HG03135 (cell line): Measurements from ENCODE around the gene PALD1.

Experiments
- ATAC-seq: cut with Tn5 transposase; IDR thresholded peaks from one replicate; pipeline ENCODE4 v1.9.1; 2021; ENCODE audit warnings: mild to moderate bottlenecking, moderate library complexity; ENCODE audit not compliant: unreplicated experiment

The PALD1 gene

GRCh38 chr10:70478191-70479164, at the start of gene PALD1:
Gene PALD1, plus strand, starts transcription at chr10:70478767. Its CDS starts 47,185 bp downstream, at chr10:70525952.
- ATAC-seq: no peak

GRCh38 chr10:70430493-70431445, 47.8 kb upstream of the PALD1 start:
- ATAC-seq: no peak

- ATAC-seq: no peak
These were observed 46.5 kb upstream of the PALD1 start for GRCh38 chr10:70432101-70432500.

GRCh38 chr10:70432561-70433263, 45.9 kb upstream of the PALD1 start:
- ATAC-seq: no peak

- no peak for ATAC-seq
These were observed 44.8 kb upstream of the PALD1 start for GRCh38 chr10:70433581-70434280.

GRCh38 chr10:70435241-70436085, 43.1 kb upstream of the PALD1 start:
- ATAC-seq: no peak

- no peak for ATAC-seq
These were observed 40.8 kb upstream of the PALD1 start for GRCh38 chr10:70437721-70438120.

GRCh38 chr10:70440296-70441160, 38.0 kb upstream of the PALD1 start:
- no peak for ATAC-seq

- no peak for ATAC-seq
These were observed 37.2 kb upstream of the PALD1 start, which contains the start of gene NODAL for GRCh38 chr10:70441161-70441894. Gene NODAL, minus strand, starts transcription at chr10:70441681. Its CDS starts 14 bp downstream, at chr10:70441667.

GRCh38 chr10:70441895-70442309, 36.7 kb upstream of the PALD1 start:
- no peak for ATAC-seq

- ATAC-seq: no peak
These were observed 36.1 kb upstream of the PALD1 start for GRCh38 chr10:70442332-70442988.

GRCh38 chr10:70444744-70445143, 33.8 kb upstream of the PALD1 start:
- no peak for ATAC-seq

GRCh38 chr10:70445718-70446657, 32.6 kb upstream of the PALD1 start:
- ATAC-seq: no peak

- no peak for ATAC-seq
These were observed 30.3 kb upstream of the PALD1 start for GRCh38 chr10:70448236-70448635.

- no peak for ATAC-seq
These were observed 23.3 kb upstream of the PALD1 start for GRCh38 chr10:70455213-70455630.

- no peak for ATAC-seq
These were observed 22.4 kb upstream of the PALD1 start for GRCh38 chr10:70456164-70456563.
